ENCODE measurements around the gene B3GNT9.

Gene B3GNT9, protein sequence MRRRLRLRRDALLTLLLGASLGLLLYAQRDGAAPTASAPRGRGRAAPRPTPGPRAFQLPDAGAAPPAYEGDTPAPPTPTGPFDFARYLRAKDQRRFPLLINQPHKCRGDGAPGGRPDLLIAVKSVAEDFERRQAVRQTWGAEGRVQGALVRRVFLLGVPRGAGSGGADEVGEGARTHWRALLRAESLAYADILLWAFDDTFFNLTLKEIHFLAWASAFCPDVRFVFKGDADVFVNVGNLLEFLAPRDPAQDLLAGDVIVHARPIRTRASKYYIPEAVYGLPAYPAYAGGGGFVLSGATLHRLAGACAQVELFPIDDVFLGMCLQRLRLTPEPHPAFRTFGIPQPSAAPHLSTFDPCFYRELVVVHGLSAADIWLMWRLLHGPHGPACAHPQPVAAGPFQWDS

DNA sequence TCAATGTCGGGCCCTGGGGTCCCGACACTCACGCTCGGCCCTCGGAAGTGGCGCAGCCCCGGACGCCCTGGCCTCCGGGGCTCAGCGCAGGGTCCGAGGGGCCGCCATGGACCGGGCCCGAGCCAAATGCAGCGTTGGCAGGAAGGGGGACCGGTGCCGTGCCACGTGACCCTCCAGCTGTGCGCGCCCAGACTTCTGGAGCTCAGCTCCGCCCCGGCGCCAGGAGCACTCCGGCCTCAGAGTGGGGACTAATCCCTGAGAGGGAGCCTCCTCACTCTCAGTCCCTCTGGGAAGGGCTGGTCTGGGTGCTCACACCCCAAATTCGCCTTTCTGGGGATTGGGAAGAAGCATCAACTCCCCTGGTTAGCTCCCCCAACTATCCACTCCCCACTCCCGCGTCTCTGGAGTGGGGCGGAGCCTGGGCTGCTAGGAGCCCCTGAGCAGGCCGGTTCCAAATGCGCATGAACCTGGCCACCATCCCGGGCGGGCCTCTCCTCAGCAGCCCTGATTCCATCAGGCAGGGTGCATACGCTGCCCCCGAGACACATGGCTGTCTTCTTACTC, at the start of gene B3GNT9:
B3GNT9 (minus strand) TSS at position 166 of the 564 bp plus-strand sequence. CDS start 513 bp downstream, outside the sequence.
- peak; percentile 83 for DNase-seq (ENCODE audit: low read depth, low spot score)

DNA sequence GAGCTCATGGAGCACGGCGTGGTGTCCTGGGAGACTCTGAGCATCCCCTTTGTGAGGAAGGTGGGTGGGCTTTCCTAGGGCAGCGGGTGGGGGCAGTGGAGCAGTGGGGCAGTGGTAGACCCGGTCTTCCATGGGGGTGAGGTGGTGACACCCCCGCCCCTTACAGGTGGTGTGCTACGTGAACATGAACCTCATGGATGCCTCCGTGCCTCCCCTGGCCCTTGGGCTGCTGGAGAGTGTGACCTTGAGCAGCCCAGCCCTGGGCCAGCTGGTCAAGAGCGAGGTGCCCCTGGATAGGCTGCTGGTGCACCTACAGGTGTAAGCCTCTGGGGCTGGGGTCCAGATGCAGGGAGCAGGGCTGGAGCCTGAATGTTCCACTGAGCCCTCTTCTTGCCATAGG, 49.7 kb upstream of the B3GNT9 start:
- no peak for DNase-seq (ENCODE audit: low read depth, low spot score)

DNA sequence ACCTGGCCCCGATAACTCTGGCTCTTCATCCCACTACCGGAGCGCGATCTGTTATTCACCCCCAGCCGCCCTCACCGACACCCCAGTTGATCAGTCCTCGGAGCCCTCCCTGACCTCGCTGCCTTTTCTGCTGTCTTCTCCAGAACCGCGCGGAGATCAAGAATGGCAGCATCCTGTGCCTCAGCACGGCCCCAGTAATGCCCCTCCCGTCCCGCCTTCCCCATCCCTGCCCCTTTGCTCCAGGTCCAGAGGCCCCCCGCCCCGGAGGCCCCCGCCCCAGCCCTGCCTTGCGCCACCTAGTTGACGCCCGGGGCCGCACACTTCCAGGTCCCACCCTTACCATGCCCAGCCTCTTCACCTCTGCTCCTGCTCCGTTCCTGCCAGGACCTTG, 49.0 kb upstream of the B3GNT9 start:
- DNase-seq (ENCODE audit: low read depth, low spot score): no peak

DNA sequence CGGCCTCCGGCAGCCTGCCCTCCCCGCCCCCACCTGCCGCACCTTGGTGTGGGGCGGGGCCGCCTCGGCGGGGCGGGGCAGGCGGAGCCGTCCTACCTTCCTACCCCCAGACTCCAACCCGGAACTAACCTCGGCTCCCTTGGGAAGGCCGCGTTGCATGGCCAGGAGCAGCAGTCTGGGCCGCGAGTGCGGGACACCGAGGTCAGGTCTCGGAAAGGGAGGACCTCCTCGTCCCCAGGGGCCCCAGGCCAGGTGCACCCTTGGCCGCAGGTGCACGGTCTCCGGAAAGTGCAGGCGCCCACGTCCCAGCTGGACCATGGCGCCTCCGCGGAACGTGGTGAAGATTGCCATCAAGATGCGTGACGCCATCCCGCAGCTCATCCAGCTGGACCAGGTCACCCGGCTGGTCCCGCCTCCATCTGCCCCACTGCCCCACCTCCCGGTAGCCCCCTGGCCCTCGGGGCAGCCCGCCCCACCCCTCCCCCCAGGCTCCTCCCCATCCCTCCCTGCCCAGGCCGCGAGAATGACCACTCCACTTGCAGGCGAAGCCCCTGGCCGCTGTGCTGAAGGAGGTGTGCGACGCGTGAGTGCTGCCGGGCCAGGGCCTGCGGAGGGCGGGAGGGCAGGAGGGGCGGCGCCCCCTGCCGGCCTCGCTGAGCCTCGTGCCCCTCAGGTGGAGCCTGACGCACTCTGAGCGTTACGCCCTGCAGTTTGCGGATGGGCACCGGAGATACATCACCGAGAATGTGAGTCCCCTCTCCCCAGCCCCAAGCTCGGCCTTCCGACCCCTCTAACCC, 48.4 kb upstream of the B3GNT9 start, which contains the start of gene ELMO3:
ELMO3 (plus strand) TSS at position 121 of the 797 bp plus-strand sequence; CDS start at position 317, 196 bp downstream.
- no peak for DNase-seq (ENCODE audit: low read depth, low spot score)

DNA sequence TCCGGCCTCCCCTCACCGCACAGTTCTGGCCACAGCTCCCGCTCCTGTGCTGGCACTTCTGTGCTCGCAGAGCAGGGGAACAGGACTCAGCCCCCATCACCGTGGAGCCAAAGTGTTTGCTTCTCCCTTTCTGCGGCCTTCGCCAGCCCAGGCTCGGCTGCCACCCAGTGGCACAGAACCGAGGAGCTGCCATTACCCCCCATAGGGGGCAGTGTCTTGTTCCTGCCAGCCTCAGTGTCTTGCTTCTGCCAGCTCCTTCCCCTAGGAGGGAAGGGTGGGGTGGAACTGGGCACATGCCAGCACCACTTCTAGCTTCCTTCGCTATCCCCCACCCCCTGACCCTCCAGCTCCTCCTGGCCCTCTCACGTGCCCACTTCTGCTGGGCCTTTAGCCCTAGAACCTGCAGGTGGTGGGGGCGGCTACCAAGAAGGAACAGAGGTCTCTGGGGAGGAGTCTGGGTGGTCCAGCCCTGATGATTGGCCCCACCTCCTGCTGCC, 47.5 kb upstream of the B3GNT9 start:
- peak; percentile 65 for DNase-seq (ENCODE audit: low read depth, low spot score)

DNA sequence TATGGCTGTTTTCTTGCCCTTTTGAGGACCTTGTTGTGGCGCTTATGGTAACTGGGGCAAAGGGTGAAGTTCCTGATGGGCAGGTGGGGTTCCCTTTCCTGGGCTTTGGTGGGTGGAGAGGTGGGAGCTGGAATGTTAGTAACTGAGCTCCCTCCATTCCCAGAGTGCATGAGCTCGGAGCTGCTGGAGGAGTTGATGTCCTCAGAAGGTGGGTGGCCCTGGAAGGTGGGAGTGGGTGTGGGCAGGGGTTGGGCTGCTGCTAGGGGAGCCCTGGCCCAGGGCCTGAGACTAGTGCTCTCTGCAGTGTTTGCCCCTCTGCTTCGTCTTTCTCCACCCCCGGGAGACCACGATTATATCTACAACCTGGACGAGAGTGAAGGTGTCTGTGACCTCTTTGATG, 46.9 kb upstream of the B3GNT9 start:
- no peak for DNase-seq (ENCODE audit: low read depth, low spot score)

DNA sequence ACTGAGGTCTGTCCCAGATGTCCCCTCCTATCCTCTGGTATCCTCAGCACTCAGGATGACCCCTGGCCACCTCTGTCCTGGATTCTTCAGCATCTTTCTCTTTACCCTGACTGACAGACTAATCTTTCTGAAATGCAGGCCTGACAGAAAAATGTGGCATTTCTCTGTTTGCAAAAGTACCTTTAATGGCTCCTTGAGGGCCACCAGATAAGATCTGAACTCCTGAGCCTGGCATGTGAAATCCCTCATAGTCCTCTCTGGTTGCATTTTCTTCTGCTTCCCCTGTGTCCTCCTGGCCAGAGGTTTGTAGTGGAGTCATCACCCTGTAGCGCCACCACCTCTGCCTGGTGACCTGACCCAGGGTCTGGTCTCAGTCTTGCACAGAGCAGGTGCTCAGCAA, 46.1 kb upstream of the B3GNT9 start:
- DNase-seq (ENCODE audit: low read depth, low spot score): no peak

DNA sequence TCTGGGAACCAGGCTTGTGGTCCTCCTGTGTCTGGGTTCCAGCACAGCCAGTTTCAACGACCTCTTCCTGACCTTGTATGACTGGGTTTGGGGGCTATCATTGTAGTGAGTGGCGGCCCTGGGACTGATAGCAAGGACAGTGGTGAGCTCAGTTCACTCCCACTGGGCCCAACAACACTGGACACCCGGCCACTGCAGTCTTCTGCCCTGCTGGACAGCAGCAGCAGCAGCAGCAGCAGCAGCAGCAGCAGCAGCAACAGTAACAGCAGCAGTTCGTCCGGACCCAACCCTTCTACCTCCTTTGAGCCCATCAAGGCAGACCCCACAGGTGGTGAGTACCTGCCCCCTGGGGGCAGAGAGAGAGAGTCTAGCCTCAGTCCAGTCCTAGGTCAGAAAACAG, 44.9 kb upstream of the B3GNT9 start:
- DNase-seq (ENCODE audit: low read depth, low spot score): no peak

DNA sequence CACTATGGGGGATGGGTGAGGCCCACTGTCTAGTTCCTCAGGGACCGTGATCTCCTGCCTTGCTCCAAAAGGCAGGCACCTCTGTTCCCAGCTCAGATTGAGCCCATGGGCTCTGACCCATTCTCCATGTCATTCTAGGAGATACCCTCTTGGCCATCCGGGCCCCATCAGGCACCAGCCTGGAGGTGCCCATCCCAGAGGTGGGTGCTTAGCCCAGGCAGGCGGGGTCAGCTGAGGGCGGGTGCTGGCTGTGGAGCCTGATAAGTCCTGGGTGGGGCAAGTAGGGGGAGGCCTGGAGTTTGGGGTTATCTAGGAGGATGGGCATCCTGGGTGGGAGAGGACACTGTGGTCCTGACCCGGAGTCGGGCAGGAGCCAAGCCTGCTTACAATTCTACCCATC, 43.5 kb upstream of the B3GNT9 start:
- DNase-seq (ENCODE audit: low read depth, low spot score): no peak

DNA sequence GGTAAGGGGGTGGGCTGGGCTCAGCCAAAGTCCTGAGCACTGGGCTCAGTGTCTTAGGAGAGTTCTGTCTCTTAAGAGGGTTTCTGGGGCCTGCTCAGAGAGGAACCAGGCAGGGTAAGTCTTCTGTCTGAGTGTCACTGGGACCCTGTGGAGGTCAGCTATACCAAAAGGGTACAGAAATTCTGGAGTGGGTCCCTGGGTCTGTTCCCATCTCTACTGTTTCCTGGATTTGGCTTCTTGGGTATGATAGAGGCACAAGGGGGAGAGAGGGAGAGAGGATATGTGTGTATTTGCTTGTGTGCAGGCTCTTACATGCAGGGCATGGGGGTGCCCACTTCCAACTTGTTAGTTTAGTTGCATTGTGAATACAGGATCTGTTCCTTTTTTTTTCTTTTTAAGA, 42.7 kb upstream of the B3GNT9 start:
- no peak for DNase-seq (ENCODE audit: low read depth, low spot score)

DNA sequence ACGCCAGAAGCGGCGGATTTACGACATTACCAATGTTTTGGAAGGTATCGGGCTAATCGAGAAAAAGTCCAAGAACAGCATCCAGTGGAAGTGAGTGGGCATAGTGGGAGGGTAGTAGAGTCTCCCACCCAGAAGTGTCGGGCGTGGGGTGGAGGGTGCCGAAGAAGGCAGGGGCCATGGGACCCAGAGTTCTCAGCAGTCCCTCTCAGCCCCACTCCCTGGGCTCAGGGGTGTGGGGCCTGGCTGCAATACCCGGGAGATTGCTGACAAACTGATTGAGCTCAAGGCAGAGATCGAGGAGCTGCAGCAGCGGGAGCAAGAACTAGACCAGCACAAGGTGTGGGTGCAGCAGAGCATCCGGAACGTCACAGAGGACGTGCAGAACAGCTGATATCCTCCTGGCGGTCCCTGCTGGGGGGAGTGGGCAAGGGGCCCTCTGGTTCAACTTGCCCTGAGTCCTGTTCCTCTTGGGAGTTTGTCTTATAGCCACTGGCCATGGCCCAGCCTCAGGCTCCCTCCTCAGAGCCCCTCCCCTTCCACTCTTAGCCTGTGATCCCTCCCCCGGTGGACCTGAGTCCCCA, 42.1 kb upstream of the B3GNT9 start:
- no peak for DNase-seq (ENCODE audit: low read depth, low spot score)

DNA sequence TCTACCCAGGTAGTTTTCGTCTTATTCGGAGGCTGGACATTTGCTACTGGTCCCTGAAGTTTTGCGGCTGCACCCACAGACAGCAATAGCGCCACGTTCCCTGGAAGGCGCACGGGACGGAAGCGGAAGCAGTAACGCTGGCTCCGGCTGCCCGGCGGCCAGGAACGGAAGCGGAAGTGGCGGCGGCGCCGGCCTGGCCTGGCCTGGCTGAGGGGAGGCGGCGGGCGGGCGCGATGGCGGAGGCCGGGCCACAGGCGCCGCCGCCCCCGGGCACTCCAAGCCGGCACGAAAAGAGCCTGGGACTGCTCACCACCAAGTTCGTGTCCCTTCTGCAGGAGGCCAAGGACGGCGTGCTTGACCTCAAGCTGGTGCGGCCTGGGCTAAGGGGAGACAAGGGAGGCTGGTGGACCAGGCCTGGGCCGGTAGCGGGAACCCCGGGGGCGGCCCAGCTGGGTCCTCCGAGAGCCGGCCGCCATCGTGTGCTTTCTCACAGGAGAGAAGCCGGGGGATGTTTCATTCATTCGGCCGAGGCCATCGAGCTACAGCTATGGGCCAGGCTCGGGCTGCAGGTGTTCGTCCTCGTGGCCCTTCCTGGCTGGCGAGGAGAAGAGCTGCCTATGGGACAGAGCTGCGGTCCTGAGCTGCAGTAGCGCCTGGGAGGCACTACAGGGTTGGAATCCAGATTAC, 41.3 kb upstream of the B3GNT9 start, which contains the start of gene E2F4:
E2F4 (plus strand) TSS at position 161 of the 687 bp plus-strand sequence; CDS start at position 234, 73 bp downstream.
- DNase-seq (ENCODE audit: low read depth, low spot score): peak; percentile 97

DNA sequence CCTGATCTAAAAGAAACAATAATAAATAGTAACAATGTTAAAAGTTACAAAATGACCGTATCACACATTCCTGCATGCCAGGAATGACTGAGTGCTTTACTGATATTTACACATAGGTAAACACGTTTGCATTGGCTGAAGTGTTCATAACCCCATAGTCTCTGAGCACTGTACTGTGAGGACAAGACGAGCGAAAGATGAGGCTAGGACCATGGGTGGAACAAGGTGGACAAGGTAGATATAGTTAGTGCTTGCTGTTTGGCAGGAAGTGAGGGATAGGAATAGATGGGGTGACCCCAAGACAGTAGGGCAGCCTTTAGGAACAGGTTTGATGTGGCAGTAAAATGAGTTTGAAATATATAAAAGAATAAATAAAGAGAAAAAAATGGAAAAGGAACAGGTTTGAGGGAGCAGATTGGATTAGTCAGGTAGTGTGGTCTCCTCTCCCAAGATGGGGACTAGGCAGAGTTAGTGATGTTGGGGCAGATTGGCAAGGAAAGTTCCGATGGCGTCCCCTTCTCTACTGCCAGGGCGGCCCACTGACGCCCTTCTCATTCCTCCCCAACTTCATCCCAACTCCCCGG, 40.7 kb upstream of the B3GNT9 start:
- DNase-seq (ENCODE audit: low read depth, low spot score): no peak

DNA sequence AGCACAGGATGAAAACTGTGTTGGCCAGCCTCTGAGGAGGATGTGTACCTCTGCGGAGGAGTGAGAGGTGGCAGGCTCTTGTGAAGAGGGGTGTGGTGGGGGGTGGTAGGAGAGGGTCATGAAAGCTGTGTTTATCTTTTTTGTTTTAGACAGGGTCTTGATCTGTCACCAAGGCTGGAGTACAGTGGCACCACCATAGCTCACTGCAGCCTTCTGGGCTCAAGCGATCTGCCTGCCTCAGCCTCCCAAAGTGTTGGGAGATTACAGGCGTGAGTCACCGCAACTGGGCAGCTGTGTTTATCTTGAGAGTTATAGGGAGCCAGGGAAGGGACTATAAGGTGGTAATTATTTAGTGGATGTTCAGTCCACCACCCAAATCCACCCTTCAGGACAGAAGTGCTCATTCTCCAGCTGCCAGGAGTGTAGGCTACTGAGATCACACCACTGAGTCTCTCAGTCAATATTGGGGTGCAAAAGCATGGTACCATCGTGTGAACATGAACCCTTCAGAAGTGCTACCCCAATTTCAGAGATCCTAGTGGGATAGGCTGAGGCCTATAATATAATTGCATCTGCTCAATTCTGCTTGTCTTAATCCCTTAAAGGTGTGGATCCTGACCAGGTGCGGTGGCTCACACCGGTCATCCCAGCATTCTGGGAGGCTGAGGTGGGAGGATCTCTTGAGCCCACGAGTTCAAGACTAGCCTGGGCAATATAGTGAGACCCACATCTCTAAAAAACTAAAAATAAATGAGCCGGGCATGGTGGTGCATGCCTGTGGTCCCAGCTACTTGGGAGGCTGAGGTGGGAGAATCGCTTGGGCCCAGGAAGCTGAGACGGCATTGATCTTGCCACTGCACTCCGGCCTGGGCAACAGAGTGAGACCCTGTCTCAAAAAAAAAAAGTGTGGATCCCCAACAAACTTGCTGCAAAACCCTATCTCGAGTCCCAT, 39.9 kb upstream of the B3GNT9 start:
- DNase-seq (ENCODE audit: low read depth, low spot score): no peak

DNA sequence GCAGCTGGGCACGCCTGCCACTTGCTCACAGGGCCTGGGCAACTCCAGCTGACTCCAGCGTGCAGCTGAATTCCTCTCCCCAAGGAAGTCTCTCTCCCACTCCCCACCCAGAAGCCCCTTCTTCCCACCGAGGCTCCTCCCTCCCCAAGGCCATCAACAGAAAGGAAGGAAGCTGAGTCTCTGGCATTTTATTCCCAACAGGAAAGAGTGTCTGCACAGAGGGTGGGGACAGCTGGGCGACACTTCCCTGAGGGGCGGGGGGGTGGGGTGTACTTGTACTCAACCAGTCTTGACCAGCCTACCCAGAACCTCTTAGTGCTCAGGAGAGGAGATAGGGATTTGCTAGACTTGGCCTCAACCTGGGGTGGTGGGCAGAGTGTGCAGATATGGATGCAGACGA, 39.2 kb upstream of the B3GNT9 start, which contains the start of gene EXOC3L1:
EXOC3L1 (minus strand) TSS at position 96 of the 400 bp plus-strand sequence. CDS start 460 bp downstream, outside the sequence.
- no peak for DNase-seq (ENCODE audit: low read depth, low spot score)

DNA sequence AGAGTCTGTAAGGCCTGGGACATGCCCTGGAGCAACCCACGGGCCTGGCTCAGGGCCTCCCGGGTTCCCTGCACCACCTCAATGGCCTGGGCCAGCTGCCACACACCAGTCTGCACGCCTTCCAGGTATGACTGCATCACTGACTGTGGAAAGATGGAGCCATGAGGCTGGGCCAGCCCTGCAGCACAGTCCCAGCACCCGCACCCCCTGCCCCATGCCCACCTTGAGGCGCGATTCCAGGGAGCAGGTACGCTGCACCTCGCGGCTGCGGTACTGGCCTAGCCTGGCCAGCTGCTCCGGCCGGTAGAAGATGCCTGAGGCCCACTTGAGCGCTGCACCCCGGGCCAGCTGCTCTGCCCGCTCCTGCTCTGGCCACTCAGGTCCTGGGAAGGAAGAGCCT, 38.0 kb upstream of the B3GNT9 start:
- no peak for DNase-seq (ENCODE audit: low read depth, low spot score)

DNA sequence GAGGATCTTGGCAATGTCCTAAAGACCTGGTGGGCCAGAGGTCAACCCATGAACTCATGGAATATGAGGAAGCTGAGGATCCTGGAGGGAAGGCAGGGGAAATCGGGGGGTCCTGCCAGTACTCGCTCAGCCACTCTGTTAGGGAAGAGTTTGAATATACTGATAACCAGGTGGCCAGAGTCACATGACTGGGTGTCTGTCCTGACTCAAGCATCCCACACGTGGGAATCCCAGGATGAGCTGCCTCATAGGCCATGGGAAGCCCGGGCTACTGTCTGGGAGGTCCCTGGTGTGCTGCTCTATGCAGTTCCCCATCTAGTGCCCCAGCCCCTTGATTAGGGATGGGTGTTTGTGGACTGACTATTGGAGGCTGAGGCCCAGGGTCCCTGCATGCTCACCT, 37.5 kb upstream of the B3GNT9 start:
- no peak for DNase-seq (ENCODE audit: low read depth, low spot score)

DNA sequence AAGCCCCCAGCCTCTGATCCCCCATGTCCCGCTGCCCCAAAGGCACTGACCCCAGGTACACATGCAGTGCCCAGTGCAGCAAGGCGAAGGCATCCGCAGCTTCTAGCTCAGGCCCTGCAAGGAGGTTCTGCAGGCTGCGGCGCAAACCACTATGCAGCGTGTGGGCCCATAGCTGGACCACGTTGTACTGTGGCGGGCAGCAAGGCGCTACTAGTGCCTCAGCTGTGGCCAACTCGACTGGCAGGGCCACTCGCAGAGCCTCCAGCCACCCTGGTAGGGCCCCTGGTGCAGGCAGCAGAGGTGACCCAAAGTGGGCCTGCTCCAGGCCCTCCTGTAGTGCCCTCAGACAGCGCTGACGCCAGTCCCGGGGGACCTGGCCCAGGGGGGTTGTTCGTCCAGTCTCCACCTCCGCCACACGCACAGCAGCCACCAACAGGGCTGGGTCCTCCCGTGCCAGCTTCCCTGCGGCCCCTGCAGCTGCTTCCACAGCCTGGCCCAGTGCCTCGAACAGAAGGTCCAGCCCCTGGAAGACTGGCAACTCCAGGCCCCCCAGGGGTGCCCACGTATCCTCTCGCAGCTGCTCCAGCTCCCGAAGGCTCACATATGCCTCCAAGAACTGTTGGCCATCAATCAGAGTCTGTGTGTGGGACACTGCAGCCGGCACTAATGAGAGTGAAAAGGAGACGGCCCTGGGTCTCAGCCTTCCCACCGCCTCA, 36.5 kb upstream of the B3GNT9 start:
- no peak for DNase-seq (ENCODE audit: low read depth, low spot score)

DNA sequence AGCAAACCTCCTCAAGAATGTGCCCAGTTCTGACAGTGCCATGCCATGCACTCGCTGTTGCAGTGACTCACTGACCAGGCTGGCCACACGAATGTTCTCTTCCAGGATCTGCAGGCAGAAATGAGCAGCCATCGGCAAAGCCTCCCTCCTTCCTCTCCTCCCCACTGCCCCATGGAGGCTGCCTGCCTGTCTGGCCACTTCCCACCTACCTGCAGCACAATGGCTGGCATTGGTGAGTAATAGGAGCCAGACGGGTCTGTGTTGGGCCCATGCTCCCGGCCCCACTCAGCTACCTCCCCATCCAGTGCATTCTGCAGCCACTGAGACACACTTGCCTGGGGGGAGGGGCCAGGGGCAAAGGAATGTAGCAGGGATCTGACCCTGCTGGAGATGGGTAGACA, 35.8 kb upstream of the B3GNT9 start:
- peak; percentile 82 for DNase-seq (ENCODE audit: low read depth, low spot score)
